WTC11 (cell line): ENCODE measurements around the gene SUCLG1. TPM values are rescaled to one million over a fixed set of nuclear protein-coding genes. Genes with fewer than 3 reads are reported as not detected.

Source experiments
- total RNA-seq: library from RNA; stranded (reverse); gene quantifications from 3 replicates; pipeline ENCODE4 v1.2.3, GENCODE V29; 2021

The SUCLG1 gene
- total RNA-seq, 1 experiment from 2014 or later = 52.4 TPM

Other genes starting within 250 kb of the SUCLG1 start
- gene DNAH6, start 57.2 kb upstream of the SUCLG1 start, total RNA-seq = 0.18 to 0.39 TPM (median 0.27 TPM) in 3 replicates